ENCODE measurements around the gene FCHSD2. TPM values are rescaled to one million over a fixed set of nuclear protein-coding genes. Genes with fewer than 3 reads are reported as not detected.
A peak's percentile ranks its signal among the peaks of the same experiment; 100 is the strongest.

The FCHSD2 gene
- total and polyA plus RNA-seq, 9 of the 15 experiments (the other 6 are each of a cell fraction or from before 2014, with no cell fraction given), result 1.8 to 14.7 (median 6.4) TPM

GRCh38 chr11:73162196-73162740 lies 20.1 kb upstream of the FCHSD2 start (continued):
- TF ChIP-seq PATZ1 (CRISPR knock-in tag; IDR thresholded peaks at IDR 0.05; ENCODE audit: borderline replicate concordance), result no peak
- no peak for TF ChIP-seq CBFA2T2 (conservative IDR thresholded peaks at IDR 0.05)
- no peak for TF ChIP-seq PTBP1 (IDR thresholded peaks at IDR 0.05; ENCODE audit: low read depth, low read length)
- no peak for TF ChIP-seq BCL6 (CRISPR knock-in tag; IDR thresholded peaks at IDR 0.05)
- TF ChIP-seq ZNF23 (CRISPR knock-in tag; IDR thresholded peaks at IDR 0.05), result no peak
- no peak for TF ChIP-seq ZNF384 (IDR thresholded peaks at IDR 0.05; ENCODE audit: low read depth, low read length)
- TF ChIP-seq KAT8 (IDR thresholded peaks at IDR 0.05; ENCODE audit: low read depth), result no peak
- TF ChIP-seq MAX (CRISPR knock-in tag; IDR thresholded peaks at IDR 0.05), result peak; percentile 76
- TF ChIP-seq PTRF (tag; IDR thresholded peaks at IDR 0.05), result no peak
- TF ChIP-seq PRDM10 (IDR thresholded peaks at IDR 0.05; ENCODE audit: partially characterized antibody), result no peak
- no peak for TF ChIP-seq RAD51 (IDR thresholded peaks at IDR 0.05; ENCODE audit: borderline replicate concordance, low read depth)
- no peak; the same call in 1 of the 2 replicates for TF ChIP-seq ZNF589 (CRISPR knock-in tag; IDR thresholded peaks at IDR 0.05; ENCODE audit: low read depth)
- TF ChIP-seq POU5F1 (IDR thresholded peaks at IDR 0.05; ENCODE audit: borderline replicate concordance, low read depth, low read length, partially characterized antibody), result no peak
- TF ChIP-seq CBFB (CRISPR knock-in tag; IDR thresholded peaks at IDR 0.05), result no peak
- TF ChIP-seq SMARCC2 (IDR thresholded peaks at IDR 0.05; ENCODE audit: low read depth), result no peak
- no peak for TF ChIP-seq ZBTB12 (CRISPR knock-in tag; IDR thresholded peaks at IDR 0.05)
- TF ChIP-seq GATAD2B (IDR thresholded peaks at IDR 0.05; ENCODE audit: borderline replicate concordance), result no peak
- no peak for TF ChIP-seq RFX1 (IDR thresholded peaks at IDR 0.05)
- TF ChIP-seq CEBPB (tag; IDR thresholded peaks at IDR 0.05), result no peak
- no peak for TF ChIP-seq MAZ (CRISPR knock-in tag; conservative IDR thresholded peaks at IDR 0.05 in 1 of 2, IDR thresholded peaks at IDR 0.05 in 1 of 2)
- no peak for TF ChIP-seq EZH2 (IDR thresholded peaks at IDR 0.05; ENCODE audit: borderline replicate concordance, low read depth, low read length)
- no peak for TF ChIP-seq SUPT5H (IDR thresholded peaks at IDR 0.05)
- no peak for TF ChIP-seq SP2 (IDR thresholded peaks at IDR 0.05; ENCODE audit: extremely low read depth, low read depth, low read length, poor library complexity, severe bottlenecking)
- TF ChIP-seq TGIF2 (CRISPR knock-in tag; IDR thresholded peaks at IDR 0.05), result no peak

Measured in K562 (cell line).